ENCODE measurements around the gene SMIM10.

Gene SMIM10

DNA sequence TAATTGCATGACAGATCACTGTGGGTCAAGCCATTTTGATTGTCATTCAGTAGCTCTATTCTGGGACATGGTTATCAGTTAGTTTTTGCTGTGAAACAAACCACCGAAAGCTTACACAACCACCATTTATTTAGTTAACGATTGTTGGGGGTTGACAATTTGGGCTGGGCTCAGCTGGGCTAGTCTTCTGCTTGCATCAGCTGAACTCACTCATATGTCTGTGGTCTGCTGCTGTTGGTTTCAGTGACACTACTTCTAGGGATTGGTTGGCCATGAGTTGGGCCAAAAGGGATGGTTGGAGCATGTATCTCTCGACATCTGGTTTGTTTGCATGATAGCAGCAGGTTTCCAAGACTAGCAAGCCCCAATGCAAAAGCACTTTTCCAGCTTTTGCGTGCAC is 5.3 kb upstream of the SMIM10 start:
- Histone ChIP-seq H3K9me3 (ENCODE audit: severe bottlenecking) (no peaks in the 10 kb centered on the region), H3K4me3 (ENCODE audit: low read depth, low read length) (no peak overlapping the region), H3K27me3 (ENCODE audit: insufficient read depth, low read depth, severe bottlenecking) (no peaks in the 10 kb centered on the region), H3K36me3 (no peaks in the 10 kb centered on the region), H3K27ac (no peak overlapping the region)
- TF ChIP-seq, protein P1, sequence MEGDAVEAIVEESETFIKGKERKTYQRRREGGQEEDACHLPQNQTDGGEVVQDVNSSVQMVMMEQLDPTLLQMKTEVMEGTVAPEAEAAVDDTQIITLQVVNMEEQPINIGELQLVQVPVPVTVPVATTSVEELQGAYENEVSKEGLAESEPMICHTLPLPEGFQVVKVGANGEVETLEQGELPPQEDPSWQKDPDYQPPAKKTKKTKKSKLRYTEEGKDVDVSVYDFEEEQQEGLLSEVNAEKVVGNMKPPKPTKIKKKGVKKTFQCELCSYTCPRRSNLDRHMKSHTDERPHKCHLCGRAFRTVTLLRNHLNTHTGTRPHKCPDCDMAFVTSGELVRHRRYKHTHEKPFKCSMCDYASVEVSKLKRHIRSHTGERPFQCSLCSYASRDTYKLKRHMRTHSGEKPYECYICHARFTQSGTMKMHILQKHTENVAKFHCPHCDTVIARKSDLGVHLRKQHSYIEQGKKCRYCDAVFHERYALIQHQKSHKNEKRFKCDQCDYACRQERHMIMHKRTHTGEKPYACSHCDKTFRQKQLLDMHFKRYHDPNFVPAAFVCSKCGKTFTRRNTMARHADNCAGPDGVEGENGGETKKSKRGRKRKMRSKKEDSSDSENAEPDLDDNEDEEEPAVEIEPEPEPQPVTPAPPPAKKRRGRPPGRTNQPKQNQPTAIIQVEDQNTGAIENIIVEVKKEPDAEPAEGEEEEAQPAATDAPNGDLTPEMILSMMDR (IDR thresholded peaks at IDR 0.05; ENCODE audit: low read depth, low read length): no peak
- DNase-seq: no peak

DNA sequence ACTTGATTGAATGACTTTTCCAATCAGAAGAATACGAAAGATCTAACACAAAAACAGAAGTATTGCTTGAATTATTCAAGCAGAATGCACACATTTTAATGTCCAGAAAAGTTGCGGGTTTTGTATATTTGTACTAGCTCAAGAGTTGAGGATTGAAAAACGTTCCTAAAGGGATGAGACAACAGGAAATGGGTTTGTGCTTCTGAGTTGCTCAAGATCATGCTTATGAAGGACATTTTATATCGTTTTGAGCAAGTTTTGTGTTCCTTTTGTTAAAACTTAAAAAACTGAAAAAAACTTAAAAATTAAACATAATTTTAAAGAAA is 353 bp upstream of the SMIM10 start:
- Histone ChIP-seq H3K27me3 (ENCODE audit: insufficient read depth, low read depth, severe bottlenecking) (peaks cover 6% of the 10 kb centered on the region), H3K4me3 (ENCODE audit: low read depth, low read length) (no peak overlapping the region), H3K36me3 (no peaks in the 10 kb centered on the region), H3K27ac (no peak overlapping the region), H3K9me3 (ENCODE audit: severe bottlenecking) (no peaks in the 10 kb centered on the region)
- no peak for DNase-seq
- TF ChIP-seq, protein P1 (IDR thresholded peaks at IDR 0.05; ENCODE audit: low read depth, low read length): no peak

GRCh38 chrX:134997646-134998045 is 6.9 kb downstream of the SMIM10 start:
- H3K27me3 ChIP-seq (ENCODE audit: insufficient read depth, low read depth, severe bottlenecking): peaks cover 6% of the 10 kb centered on the region
- TF ChIP-seq, protein P1 (IDR thresholded peaks at IDR 0.05; ENCODE audit: low read depth, low read length): no peak
- H3K9me3 ChIP-seq (ENCODE audit: severe bottlenecking): no peaks in the 10 kb centered on the region
- H3K36me3 ChIP-seq: no peaks in the 10 kb centered on the region
- H3K27ac ChIP-seq: no peak overlapping the region
- no peak overlapping the region for H3K4me3 ChIP-seq (ENCODE audit: low read depth, low read length)
- DNase-seq: no peak

DNA sequence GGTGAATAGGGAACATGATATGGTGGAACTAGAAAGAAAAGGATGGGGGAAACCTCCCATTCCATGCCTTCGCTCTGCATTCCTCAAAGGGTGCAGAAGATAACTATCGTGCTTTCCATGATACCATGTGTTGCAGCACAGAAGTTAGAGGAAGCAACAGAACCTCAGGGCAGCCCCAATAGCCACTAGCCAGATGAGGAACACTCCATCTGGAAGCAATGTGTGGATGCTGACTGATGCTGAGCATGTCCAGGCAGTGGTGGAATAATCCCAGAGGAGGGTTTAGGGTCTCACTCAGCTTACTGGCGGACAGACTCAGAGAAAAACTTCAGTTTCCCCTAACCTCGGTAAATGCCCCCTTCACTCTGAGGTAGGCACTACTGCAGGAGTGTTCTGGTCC is 7.5 kb downstream of the SMIM10 start:
- Histone ChIP-seq H3K4me3 (ENCODE audit: low read depth, low read length) (no peak overlapping the region), H3K9me3 (ENCODE audit: severe bottlenecking) (no peaks in the 10 kb centered on the region), H3K27me3 (ENCODE audit: insufficient read depth, low read depth, severe bottlenecking) (peaks cover 5% of the 10 kb centered on the region), H3K36me3 (no peaks in the 10 kb centered on the region), H3K27ac (no peak overlapping the region)
- TF ChIP-seq, protein P1 (IDR thresholded peaks at IDR 0.05; ENCODE audit: low read depth, low read length): no peak
- DNase-seq: no peak

DNA sequence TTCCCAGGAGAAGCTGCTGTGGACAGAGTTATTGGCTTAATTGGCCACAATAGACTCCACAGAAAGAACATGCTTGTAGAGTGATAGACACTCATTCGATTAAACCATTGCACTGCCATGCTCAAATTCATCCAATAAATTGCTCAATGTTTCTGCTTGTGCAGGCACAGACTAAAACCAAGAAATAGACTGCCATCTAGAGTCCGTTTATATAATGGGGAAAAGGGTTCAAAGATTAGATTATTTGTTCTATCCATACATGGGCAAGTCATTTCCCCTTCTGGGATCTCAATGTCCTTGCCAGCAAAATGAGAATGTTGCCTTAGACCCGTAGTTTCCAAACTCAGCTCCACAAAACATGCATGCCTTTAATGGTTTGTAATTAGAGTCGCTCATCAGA is 8.7 kb downstream of the SMIM10 start:
- no peak overlapping the region for H3K4me3 ChIP-seq (ENCODE audit: low read depth, low read length)
- peaks cover 5% of the 10 kb centered on the region for H3K27me3 ChIP-seq (ENCODE audit: insufficient read depth, low read depth, severe bottlenecking)
- no peak overlapping the region for H3K27ac ChIP-seq
- DNase-seq: no peak
- TF ChIP-seq, protein P1 (IDR thresholded peaks at IDR 0.05; ENCODE audit: low read depth, low read length): no peak
- no peaks in the 10 kb centered on the region for H3K36me3 ChIP-seq
- no peaks in the 10 kb centered on the region for H3K9me3 ChIP-seq (ENCODE audit: severe bottlenecking)

GRCh38 chrX:135000516-135000915 is 9.7 kb downstream of the SMIM10 start:
- TF ChIP-seq, protein P1 (IDR thresholded peaks at IDR 0.05; ENCODE audit: low read depth, low read length): no peak
- H3K4me3 ChIP-seq (ENCODE audit: low read depth, low read length): no peak overlapping the region
- H3K9me3 ChIP-seq (ENCODE audit: severe bottlenecking): no peaks in the 10 kb centered on the region
- no peaks in the 10 kb centered on the region for H3K36me3 ChIP-seq
- no peak for DNase-seq
- no peak overlapping the region for H3K27ac ChIP-seq
- H3K27me3 ChIP-seq (ENCODE audit: insufficient read depth, low read depth, severe bottlenecking): peaks cover 5% of the 10 kb centered on the region

Data from WERI-Rb-1 (cell line).